HuH-7 (cell line): Measurements from ENCODE around the gene BEND7.
"Not testable (repeated sequence)": the region's sequence is repeated elsewhere in the genome, so short reads cannot be mapped to it uniquely, and the experiment has no call there.

Source experiments
- DNase-seq: peaks from one replicate; pipeline ENCODE4 v3.0.0; 2011; ENCODE audit warnings: low spot score

BEND7 gene

DNA sequence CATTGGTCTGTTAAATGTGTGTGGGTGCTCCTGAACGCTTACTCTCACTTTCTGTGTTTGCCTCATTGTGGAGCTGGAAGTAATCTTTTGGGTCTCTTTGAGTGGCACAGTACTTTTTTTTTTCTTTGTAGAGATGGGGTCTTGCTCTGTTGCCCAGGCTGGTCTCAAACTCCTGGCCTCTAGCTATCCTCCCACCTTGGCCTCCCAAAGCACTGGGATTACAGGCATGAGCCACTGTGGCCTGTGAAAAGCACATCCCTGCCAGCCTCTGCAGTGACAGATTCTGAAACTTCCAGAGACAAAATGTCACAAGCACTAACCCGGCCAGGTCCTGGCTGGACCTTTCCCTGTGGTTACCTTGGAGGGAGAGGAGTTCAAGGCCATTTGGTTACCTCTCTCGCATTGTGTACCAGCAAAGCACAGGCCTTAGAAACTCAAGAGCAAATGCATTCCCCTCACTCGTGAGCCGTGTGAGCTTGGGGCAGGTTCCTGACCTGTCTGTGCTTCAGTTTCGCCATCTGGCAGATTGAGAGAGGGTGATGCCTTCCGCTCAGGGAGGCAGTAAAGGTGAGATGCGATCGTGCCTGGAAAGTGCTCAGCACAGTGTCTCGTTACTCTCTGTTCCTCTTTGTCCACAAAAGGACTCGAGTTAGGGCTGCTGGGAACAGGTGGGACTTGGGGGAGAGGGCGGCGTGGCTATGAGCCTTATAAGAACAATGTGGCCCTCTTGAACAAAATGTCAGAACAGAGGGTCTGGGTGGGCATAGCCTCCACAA, 108.1 kb downstream of the BEND7 start:
- DNase-seq: no peak

DNA sequence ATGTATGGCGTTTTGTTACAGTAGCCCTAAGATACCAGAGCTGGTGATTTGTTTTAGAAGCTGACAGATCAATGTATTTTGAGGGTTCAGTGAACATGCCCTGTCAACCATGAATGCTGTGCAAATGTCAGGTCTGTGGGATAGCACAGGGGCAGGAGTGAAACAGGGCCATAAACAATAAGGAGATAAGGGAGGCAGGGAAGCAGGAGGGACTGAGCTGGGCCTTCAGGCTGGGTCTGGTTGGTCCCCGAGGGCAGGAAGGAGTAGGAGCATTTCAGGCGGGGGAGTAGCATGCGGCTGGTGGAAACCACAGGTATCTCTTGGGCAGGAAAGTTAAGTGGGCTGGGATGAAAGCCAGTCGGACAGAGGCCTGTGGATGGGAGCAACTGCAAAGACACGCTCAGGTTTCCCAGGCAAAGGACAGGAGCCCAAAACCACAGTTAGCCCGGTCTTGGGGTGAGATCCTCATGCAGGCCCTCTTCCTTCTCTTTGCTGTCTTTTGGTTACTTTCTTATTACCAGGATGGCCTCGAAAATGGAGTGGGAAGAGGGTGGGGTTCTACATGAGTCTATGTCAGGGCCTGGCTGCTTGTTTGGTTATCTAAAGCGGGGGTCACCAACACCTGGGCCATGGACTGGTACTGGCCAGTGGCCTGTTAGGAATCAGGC, 111.2 kb downstream of the BEND7 start:
- DNase-seq: no peak

DNA sequence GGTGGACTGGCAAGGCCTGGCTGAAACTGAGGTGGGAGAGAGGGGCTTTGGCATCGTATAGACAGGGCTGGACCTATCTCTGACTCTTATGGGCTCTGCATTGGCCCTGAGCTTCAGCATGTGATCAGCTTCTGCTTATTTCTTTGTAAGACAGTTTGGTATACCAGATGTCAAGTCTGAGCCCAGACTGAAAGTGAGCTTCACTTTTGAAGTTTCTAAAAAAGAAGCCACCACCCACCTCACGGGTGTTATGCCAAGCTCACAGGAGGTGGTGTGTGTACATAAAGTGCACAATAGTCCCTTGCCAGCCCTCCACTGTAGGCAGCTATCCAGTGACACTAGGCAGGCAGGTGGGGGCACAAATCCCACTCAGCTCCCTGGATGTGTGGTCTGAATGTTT, 112.1 kb downstream of the BEND7 start:
- DNase-seq: no peak

DNA sequence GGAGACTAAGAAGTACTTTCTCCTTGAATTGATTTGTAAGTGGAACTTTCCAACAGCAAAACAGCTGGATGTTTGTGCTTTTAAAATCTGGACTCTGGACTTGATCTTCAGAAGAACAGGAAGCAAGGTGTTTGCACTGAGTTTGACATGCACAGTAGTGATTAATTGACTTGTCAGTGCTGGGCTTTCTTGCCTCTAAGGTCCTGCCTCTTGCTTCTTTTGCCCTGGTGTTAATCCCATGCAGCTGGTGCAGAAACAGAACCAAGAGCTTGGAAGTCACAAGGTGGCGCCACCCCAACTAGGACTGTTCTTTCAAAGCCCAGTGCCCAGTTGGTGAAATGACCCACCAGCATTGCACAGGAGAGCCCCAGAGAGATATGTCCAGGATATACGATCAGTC, 114.0 kb downstream of the BEND7 start:
- peak; percentile 60 for DNase-seq

DNA sequence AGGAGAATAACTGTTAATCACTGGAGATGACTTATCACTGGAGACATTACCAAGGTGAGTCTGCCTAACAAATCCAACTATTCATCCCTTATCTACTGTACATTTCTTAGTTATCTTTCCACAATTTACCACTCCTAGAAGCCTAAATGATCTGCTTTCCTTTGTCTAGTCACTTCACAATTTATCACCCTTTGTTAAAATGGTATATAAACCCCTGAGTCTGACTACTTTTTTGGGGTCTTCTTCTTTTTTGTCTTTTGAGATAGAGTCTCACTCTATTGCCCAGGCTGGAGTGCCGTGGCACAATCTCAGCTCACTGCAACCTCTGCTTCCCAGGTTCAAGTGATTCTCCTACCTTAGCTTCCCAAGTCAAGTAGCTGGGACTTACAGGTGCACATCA, 114.7 kb downstream of the BEND7 start:
- DNase-seq: no peak

DNA sequence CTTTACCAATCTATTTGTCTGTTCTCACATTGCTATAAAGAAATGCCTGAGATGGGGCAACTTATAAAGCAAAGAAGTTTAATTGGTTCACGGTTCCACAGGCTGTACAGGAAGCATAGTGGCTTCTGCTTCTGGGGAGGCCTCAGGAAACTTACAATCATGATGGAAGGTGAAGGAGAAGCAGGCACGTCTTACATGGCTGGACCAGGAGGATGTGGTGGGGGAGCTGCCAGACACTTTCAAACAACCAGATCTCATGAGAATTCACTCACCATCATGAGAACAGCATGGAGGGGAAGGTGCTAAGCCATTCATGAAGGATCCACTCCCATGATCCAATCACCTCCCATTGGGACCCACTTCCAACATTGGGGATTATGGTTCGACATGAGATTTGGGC, 115.9 kb downstream of the BEND7 start:
- no peak for DNase-seq

DNA sequence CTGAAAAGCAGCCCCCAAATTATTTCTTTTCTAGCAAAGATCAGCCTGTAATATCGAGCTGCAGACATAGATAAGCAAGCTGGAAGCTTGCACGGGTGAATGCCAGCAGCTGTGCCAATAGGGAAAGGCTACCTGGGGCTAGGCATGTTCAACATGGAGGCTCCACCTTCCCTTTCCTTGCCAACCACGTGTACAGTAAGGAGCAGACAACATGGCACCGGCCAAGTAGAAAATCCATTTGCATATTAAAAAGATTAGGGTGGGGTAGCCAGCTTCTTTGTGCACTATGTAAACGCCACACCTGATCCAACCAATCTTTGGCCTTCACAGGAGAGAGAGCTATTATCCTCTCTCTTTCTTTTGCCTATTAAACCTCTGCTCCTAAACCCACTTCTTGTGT, 124.0 kb downstream of the BEND7 start:
- DNase-seq: no peak

DNA sequence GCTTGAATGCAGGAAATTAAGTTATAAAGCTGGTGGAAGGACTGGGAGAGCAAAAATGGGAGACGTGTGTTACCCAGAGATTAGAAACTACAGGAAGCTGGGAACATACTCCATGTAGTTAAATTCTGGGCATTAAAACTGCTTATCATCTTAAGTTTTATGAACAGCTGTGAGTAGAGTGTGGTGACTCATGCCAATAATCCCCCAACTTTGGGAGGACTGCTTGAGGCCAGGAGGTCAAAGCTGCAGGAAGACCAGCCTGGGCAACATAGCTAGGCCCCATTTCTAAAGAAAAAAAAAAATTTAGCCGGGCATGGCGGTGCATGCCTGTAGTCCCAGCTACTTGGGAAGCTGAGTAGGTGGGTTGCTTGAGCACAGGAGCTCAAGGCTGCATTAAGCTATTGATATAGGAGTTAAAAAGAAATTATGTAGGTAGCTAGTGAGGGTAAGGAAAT, 124.5 kb downstream of the BEND7 start:
- no peak for DNase-seq

DNA sequence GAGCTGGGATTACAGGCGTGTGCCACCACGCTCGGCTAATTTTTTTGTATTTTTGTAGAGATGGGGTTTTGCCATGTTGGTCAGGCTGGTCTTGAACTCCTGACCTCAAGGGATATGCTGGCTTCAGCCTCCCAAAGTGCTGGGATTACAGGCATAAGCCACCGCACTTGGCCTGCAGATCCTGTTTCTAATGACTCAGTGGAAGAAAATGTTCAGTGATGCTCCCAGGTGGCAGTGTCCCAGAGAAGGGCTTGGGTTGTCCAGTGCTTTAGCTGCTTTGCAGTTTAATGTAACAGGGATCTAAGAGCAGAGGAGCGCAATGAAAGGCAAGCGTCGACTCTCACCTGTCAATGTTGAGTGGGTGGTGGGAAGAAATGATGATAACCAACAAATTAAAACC, 125.4 kb downstream of the BEND7 start:
- not testable (repeated sequence) for DNase-seq

DNA sequence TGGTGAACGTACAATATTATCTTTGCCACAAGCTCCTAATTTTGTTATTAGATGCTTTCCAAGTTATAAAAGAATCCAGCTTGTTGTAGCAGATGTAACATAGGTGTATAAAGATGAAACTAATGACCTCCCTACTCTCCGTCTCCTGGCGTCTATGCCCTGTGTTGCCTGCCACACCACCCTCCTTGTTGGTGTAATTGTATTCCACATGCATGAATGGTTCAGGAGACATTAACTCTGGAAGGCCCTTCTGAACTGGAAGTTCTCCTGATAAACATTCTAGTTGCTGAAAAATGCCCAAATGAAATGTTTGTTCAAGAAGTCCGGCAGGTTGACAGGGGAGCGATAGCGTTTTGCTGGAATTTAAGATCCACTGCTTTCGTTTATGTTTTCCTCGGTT, 126.8 kb downstream of the BEND7 start:
- no peak for DNase-seq

DNA sequence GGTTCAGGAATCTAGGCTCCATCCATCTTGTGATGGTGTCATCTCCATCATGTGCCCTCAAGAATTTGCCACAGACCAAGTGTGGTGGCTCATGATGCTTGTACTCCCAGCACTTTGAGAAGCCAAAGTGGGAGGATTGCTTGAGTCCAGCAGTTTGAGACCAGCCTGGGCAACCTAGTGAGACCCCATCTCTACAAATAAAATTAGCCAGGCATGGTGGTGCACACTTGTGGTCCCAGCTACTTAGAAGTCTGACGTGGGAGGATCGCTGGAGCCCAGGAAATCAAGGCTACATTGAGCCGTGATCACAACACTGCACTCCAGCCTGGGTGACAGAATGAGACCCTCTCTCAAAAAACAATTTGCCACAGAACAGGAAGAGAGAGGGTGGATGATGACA, 127.7 kb downstream of the BEND7 start:
- DNase-seq: no peak

DNA sequence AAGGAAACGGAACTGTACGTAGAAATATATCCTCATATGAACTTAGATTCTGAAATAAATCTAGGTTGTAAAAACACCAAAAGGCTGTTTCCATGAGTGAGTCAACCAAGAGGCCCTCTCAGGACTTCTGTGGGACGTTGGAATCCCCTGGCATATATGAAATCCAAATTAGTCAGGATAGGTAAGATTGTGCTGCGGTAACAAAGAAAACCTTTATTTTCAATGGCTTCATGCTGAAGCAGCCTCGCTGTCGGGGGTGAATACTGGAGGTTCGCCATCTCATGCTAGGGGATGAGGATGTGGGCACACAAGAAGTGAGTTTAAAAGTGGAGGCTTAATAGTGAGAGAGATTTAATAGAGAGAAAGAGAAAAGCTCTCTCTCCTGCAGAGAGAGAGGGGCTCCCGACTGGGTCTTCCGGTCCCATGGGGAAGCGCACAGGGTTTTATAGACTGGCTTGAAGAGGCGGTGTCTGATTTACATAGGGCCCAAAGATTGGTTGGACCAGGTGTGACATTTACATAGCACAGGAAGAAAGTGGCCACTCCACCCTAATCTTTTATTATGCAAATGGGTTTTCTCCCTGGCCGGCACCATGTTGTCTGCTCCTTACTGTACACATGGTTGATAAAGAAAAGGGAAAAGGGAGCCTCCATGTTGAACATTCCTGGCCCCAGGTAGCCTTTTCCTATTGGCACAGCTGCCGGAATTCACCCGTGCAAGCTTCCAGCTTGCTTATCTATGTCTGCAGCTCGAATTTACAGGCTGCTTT, 128.4 kb downstream of the BEND7 start:
- no peak for DNase-seq

DNA sequence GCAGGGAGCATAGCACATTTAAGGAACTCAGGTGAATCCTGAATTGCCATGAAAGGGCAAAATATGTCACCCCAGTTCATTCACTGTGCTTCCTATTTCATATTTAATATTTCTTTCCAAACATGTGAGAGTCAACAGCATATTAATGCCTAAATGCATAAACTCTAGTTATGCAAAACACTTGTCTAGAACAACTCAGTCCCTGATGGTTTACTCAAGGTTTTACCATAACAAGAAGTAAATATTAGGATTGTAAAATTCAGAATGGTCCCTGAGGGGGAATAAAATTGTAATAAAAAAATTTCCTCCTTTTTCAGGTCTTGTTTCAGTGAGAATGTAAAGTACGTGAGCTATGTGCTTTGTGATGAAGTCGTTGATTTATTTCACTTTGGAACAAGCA, 129.1 kb downstream of the BEND7 start:
- no peak for DNase-seq

DNA sequence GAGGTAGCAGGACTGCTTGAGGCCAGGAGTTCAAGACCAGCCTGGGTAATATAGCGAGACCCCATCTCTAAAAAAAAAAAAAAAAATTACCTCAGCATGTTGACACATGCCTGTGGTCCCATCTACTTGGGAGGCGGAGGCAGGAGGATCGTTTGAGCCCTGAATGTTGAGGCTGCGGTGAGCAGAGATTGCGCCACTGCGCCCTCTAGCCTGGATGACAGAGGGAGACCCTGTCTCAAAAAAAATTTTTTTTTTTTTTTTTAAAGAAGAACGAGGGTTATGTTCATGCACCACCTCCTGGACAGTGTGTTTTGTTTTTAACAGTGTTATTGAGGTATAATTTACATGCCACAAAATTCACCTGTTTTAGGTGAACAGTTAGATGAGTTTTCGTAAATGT, 129.6 kb downstream of the BEND7 start:
- no peak for DNase-seq

DNA sequence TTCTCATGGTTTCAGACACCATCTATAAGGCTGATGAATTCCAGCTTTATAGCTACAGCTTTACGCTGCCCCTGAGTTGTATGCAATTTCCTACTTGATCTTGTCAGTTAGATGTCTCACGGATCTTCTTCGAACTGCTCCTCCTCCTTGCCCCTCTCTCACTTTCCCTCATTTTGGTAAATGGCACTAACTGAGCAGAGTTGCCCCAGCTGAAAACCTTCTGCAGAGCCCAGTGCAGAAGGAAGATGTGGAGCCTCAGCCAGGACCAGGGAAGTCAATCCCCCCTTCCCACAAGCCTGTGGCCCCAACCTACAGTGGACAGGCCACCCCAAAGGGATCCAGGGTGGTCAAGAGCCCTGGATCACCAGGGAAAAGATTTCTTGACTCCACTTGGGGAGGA, 131.8 kb downstream of the BEND7 start:
- DNase-seq: no peak

DNA sequence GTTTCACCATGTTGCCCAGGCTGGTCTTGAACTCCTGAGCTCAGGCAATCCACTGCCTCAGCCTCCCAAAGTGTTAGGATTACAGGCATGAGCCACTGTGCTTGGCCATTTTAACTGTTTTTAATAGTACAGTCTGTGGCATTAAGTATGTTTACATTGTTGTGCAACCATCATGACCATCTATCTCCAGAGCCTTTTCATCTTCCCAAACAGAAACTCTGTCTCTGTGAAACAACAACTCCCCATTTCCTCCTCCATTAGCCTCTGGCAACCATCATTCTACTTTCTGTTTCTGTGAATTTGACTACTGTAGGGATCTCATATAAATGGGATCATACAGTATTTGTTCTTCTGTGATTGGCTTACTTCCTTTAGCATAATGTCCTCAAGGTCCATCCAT, 132.4 kb downstream of the BEND7 start:
- DNase-seq: no peak

DNA sequence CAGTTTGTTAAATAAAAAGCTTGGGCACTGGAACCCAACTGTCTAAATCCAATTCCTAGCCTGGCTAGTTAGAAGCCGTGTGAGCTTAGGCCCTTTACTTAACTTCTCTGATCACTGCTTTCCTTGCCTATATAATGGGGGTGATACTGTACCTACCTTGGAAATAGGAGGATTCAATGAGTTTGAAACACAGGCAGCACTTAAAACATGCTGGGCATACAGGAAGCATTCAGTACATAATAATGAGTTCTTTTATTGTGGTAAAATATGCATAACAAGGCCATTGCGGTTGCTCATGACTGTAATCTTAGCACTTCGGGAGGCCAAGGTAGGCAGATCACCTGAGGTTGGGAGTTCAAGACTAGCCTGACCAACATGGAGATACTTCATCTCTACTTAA, 133.3 kb downstream of the BEND7 start:
- no peak for DNase-seq

DNA sequence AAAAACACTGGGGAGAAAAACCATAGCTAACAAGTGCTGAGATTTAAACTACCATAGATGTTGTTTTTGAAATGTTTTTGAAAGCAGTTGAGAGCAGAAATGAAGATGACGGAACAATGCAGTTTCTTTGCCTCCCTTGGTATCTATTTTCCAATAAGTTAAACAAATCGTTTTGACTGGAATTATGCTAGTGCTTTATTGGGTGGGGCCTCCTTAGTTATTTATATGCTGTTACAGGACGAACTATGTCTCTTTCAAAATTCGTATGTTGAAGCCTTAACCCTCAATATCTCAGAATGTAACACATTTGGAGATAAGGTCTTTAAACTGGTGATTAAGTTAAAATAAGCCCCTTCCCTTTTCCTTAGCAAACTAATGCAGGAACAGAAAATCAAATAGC, 135.2 kb downstream of the BEND7 start:
- DNase-seq: no peak

DNA sequence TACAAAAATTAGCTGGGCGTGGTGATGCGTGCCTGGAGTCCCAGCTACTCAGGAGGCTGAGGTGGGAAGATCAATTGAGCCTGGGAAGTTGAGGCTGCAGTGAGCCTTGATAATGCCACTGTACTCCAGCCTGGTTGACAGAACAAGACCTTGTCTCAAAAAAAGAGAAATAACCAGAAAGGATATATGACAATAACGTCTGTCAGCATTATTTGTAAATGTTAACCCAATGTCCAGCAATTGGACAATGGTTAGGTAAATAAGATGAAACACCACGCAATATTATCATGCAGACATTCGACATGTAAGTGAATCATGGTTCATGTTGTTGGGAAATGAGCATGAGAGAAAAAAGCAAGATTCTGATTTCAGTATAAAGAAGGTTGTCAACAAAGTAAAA, 136.1 kb downstream of the BEND7 start:
- DNase-seq: no peak
